ENCODE results near the gene POLD2.

Gene POLD2

GRCh38 chr7:44117801-44118429, 5.4 kb downstream of the POLD2 start:
- no peak overlapping the region for H3K27ac Mint-ChIP-seq
- no peaks in the 10 kb centered on the region for H3K9me3 Mint-ChIP-seq
- H3K27me3 Mint-ChIP-seq = no peaks in the 10 kb centered on the region
- peaks cover 23% of the 10 kb centered on the region for H3K4me1 Mint-ChIP-seq (ENCODE audit: low read depth)
- no peak overlapping the region for H3K4me3 Mint-ChIP-seq
- H3K36me3 Mint-ChIP-seq (ENCODE audit: low read depth) = peaks cover 78% of the 10 kb centered on the region
- intact Hi-C loops (cut with micrococcal nuclease) = no loop called here

DNA sequence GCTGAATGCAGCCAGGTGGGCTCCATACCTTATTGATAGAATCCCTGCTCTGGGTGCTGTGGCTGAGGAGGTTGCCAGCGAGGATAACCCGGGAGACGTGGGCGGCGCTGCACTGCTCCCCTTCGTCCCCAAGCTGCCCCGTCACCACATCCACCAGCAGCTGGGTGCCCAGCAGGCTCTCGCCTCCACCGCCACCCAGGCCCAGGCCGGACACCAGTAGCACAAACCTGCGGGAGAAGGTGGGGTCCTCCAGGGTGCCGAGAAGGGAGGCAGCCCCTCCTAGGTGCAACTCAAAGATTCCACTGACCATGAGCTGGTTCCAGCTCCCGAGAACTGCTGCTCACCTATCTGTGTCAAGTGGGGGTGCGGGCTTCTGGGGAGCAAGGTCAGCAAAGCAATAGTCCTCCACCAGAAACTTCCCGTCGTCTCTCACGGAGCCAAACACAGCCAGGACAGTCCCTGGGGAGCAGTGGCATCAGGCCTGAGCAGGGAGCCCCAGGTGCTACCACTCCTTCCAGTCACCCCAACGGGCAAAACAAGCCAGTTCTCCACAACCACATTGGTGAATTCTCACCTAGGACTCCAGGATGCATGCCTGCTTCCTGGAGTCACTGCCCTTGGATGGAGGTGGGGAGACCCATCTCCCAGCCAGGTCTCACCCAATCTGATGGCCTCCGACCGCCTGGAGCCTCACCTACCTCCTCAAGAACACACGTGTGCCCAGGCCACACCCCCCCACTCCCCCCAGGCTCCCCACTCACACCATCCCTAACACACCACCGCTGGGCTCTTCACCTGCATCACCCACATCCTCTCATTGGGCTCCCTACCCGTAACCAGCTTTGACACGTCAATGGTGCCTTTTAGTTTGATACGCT, 6.3 kb downstream of the POLD2 start:
- intact Hi-C loops (cut with micrococcal nuclease) = no loop called here
- Mint-ChIP-seq H3K4me3 (no peak overlapping the region), H3K36me3 (ENCODE audit: low read depth) (peaks cover 78% of the 10 kb centered on the region), H3K4me1 (ENCODE audit: low read depth) (peaks cover 14% of the 10 kb centered on the region), H3K9me3 (no peaks in the 10 kb centered on the region), H3K27me3 (no peaks in the 10 kb centered on the region), H3K27ac (no peak overlapping the region)

DNA sequence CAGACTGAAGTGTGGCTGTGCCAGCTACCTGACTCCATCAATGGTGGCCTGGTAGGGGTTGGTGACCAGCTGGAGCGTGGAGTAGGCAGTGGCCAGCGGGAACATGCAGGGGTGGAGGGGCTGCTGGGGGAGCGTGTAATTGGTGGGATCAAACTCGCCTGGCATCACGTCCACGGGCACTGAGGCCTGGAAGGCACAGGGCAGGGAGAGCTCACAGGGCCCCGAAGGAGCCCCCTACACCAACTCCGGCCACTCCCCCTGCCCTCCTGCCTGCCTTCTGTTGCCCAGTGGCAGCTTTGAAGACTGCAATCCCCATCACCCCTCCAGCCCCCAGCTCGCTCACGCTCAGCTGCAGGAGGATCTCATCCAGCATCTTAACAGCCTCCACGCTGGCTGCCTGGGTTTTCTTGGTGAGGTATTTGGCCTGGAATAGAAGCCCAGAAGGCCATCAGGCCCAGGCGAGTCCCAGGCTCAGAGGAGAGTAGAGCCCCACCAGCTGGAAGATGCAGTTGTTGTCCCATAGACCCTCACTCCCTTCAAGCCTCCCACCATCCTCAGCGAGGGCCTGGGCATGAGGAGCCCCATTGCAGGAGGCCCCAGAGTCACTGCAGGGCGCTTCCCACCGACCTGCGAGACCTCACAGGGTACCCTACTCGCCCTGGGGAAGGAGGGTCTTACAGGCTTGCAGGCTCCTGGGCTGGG, 7.1 kb downstream of the POLD2 start:
- Mint-ChIP-seq H3K27me3 (no peaks in the 10 kb centered on the region), H3K27ac (no peak overlapping the region), H3K36me3 (ENCODE audit: low read depth) (peaks cover 76% of the 10 kb centered on the region), H3K9me3 (no peaks in the 10 kb centered on the region), H3K4me1 (ENCODE audit: low read depth) (peaks cover 12% of the 10 kb centered on the region), H3K4me3 (no peak overlapping the region)
- intact Hi-C loops (cut with micrococcal nuclease) = no loop called here

DNA sequence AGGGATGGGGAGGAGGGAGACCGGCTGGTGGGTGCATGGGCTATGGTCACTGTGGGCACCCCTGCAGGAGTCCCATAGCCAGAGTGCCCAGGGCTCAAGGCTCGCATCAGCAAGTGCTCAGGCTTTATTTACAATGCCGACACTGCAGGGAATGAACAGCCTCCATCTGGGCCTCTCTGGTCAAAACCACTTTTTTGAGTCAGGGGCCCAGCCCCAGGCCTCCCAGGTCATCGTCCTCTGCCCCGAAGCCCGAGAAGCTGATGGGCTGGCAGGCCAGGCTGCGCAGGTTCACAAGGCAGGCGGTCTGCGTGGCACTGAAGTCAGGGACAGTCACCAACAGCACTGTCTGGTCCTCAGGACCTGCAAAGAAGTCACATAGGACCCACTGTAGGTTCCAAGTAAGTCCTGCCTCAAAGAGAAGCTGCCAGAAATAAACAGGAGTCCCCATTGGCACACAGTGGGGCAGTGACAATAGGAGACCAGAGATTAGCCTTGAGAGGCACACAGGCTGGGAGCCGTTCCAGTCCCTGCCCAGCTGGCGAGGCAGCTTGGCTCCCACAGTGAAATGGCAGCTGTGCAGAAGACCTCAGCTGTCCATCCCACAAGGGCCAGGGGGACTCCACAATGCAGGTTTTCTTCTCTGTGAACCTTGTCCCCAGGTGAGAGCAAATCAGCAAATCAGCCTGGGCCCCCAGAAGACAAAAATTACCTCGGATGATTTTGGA, 8.6 kb downstream of the POLD2 start:
- no peak overlapping the region for H3K27ac Mint-ChIP-seq
- H3K9me3 Mint-ChIP-seq = no peaks in the 10 kb centered on the region
- peaks cover 4% of the 10 kb centered on the region for H3K4me1 Mint-ChIP-seq (ENCODE audit: low read depth)
- H3K36me3 Mint-ChIP-seq (ENCODE audit: low read depth) = peaks cover 62% of the 10 kb centered on the region
- H3K27me3 Mint-ChIP-seq = no peaks in the 10 kb centered on the region
- intact Hi-C loops (cut with micrococcal nuclease) = no loop called here
- no peak overlapping the region for H3K4me3 Mint-ChIP-seq

GRCh38 chr7:44113764-44114354, 9.5 kb downstream of the POLD2 start:
- Mint-ChIP-seq H3K4me3 (no peak overlapping the region), H3K9me3 (no peaks in the 10 kb centered on the region), H3K36me3 (ENCODE audit: low read depth) (peaks cover 53% of the 10 kb centered on the region), H3K4me1 (ENCODE audit: low read depth) (no peaks in the 10 kb centered on the region), H3K27me3 (no peaks in the 10 kb centered on the region), H3K27ac (no peak overlapping the region)
- intact Hi-C loops (cut with micrococcal nuclease) = no loop called here

DNA sequence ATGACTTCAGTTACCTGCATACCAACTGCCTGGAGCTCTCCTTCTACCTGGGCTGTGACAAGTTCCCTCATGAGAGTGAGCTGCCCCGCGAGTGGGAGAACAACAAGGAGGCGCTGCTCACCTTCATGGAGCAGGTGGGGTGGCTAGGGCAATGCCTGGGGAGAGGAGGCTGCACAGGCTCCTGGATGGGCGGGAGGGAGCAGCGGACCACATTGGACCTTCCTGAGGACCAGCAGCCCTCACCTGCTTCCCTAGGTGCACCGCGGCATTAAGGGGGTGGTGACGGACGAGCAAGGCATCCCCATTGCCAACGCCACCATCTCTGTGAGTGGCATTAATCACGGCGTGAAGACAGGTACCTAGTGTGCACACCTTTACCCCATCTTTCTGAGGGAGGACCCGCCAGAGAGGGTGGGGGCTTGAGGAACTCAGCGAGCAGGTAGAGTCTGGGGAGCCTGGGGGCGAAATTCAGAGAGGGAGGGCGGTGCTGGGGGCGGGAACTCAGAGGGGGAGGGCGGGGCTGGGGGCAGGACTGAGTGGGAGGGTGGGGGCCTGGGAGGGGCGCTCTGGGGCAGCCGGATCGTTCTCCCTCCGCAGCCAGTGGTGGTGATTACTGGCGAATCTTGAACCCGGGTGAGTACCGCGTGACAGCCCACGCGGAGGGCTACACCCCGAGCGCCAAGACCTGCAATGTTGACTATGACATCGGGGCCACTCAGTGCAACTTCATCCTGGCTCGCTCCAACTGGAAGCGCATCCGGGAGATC, 10.2 kb downstream of the POLD2 start:
- Mint-ChIP-seq H3K27ac (no peak overlapping the region), H3K9me3 (no peaks in the 10 kb centered on the region), H3K4me3 (no peak overlapping the region), H3K4me1 (ENCODE audit: low read depth) (no peaks in the 10 kb centered on the region), H3K36me3 (ENCODE audit: low read depth) (peaks cover 46% of the 10 kb centered on the region), H3K27me3 (no peaks in the 10 kb centered on the region)
- intact Hi-C loops (cut with micrococcal nuclease) = no loop called here

DNA sequence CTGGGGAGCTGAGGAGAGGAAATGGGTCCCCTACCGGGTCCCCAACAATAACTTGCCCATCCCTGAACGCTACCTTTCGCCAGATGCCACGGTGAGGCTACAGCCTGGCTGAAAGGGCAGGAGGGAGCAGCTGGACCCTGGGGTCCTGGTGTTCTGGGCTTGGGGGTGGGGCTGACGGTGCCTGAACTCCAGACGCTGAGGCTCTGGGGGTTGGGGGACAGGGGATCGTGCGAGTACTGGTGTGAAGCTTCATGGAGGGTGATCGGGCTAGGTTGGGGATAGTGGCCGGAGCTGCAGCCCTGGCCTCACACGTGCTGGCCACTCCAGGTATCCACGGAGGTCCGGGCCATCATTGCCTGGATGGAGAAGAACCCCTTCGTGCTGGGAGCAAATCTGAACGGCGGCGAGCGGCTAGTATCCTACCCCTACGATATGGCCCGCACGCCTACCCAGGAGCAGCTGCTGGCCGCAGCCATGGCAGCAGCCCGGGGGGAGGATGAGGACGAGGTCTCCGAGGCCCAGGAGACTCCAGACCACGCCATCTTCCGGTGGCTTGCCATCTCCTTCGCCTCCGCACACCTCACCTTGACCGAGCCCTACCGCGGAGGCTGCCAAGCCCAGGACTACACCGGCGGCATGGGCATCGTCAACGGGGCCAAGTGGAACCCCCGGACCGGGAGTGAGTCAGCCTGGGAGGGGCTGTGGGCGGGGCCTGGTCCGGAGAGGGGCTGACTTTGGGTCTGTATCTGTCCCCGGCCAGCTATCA, 10.9 kb downstream of the POLD2 start:
- no peak overlapping the region for H3K27ac Mint-ChIP-seq
- no peaks in the 10 kb centered on the region for H3K9me3 Mint-ChIP-seq
- H3K36me3 Mint-ChIP-seq (ENCODE audit: low read depth) = peaks cover 38% of the 10 kb centered on the region
- H3K27me3 Mint-ChIP-seq = no peaks in the 10 kb centered on the region
- H3K4me3 Mint-ChIP-seq = no peak overlapping the region
- intact Hi-C loops (cut with micrococcal nuclease) = no loop called here
- H3K4me1 Mint-ChIP-seq (ENCODE audit: low read depth) = no peaks in the 10 kb centered on the region

- Mint-ChIP-seq H3K4me3 (no peak overlapping the region), H3K4me1 (ENCODE audit: low read depth) (no peaks in the 10 kb centered on the region), H3K9me3 (no peaks in the 10 kb centered on the region), H3K27ac (no peak overlapping the region), H3K27me3 (no peaks in the 10 kb centered on the region), H3K36me3 (ENCODE audit: low read depth) (peaks cover 32% of the 10 kb centered on the region)
- intact Hi-C loops (cut with micrococcal nuclease) = no loop called here
These were observed 11.6 kb downstream of the POLD2 start for GRCh38 chr7:44111761-44112160.

DNA sequence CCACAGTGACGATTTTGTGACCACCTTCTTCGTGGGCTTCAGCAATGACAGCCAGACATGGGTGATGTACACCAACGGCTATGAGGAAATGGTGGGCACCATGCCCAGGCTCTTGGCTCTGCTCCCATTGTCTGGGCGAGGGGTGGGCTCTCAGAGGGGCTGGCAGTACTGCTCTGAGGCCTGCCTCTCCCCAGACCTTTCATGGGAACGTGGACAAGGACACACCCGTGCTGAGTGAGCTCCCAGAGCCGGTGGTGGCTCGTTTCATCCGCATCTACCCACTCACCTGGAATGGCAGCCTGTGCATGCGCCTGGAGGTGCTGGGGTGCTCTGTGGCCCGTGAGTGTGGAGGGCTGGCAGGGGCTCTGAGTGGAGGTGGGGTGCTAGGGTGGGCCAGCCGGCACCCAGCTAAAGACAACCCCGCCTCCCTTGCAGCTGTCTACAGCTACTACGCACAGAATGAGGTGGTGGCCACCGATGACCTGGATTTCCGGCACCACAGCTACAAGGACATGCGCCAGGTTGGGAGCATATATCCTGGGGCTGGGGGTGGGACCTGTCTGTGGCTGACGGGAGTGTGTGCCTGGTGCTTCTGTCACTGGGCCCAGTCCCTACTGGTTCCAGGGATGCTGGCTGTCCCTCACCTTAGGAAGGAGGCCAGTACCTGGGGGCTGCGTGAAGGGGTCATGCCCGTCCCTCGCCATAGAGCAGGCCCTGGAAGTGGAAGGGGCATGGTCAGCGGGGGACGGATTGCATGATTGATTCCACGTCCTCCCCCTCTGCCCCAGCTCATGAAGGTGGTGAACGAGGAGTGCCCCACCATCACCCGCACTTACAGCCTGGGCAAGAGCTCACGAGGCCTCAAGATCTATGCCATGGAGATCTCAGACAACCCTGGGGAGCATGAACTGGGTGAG, 12.4 kb downstream of the POLD2 start:
- peaks cover 4% of the 10 kb centered on the region for H3K27me3 Mint-ChIP-seq
- intact Hi-C loops (cut with micrococcal nuclease) = no loop called here
- H3K27ac Mint-ChIP-seq = no peak overlapping the region
- H3K9me3 Mint-ChIP-seq = no peaks in the 10 kb centered on the region
- H3K4me3 Mint-ChIP-seq = no peak overlapping the region
- peaks cover under 1% of the 10 kb centered on the region for H3K4me1 Mint-ChIP-seq (ENCODE audit: low read depth)
- H3K36me3 Mint-ChIP-seq (ENCODE audit: low read depth) = peaks cover 24% of the 10 kb centered on the region

- intact Hi-C loops (cut with micrococcal nuclease) = no loop called here
- no peak overlapping the region for H3K27ac Mint-ChIP-seq
- H3K9me3 Mint-ChIP-seq = no peaks in the 10 kb centered on the region
- no peak overlapping the region for H3K4me3 Mint-ChIP-seq
- H3K4me1 Mint-ChIP-seq (ENCODE audit: low read depth) = peaks cover 6% of the 10 kb centered on the region
- peaks cover 14% of the 10 kb centered on the region for H3K27me3 Mint-ChIP-seq
- H3K36me3 Mint-ChIP-seq (ENCODE audit: low read depth) = peaks cover 14% of the 10 kb centered on the region
These were observed 13.4 kb downstream of the POLD2 start for GRCh38 chr7:44109991-44110390.

DNA sequence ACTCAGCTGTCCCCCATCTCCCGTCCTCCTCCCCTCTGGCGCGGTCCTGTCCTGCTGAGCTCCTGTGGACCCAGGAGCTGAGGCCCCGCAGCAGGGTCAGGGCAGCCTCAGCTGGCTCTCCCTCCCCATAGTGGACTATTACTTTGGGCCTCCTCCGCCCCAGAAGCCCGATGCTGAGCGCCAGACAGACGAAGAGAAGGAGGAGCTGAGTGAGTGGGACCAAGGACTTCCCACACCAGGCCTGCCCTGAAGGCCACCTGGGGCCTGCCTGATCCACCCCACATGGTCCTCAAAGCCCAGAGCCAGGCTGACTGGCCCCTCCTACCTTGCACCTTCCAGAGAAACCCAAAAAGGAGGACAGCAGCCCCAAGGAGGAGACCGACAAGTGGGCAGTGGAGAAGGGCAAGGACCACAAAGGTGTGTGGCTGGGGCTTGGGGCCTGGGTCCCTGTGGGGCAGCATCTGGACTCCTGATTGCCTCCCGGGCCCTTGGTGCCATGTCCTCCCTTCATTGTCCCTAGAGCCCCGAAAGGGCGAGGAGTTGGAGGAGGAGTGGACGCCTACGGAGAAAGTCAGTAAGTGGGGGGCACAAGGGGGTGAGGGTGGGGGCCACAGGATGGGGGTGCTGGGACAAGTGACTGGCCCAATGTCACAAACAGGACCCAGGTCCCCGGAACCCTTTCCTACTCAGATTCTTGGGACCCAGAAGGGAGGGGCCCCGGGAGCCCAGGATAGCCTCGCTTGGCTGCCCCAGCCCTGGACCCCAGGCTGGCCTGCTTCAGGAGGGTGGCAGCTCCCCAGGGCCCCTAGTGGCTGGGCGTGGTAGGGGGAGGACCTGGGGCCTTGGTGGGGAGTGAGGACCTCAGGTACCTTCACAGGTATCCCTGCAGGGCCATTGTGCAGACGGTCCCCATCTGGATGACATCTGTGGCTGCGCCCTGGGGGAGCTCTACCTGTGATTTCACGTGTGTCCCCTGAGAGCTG, 14.3 kb downstream of the POLD2 start:
- H3K27ac Mint-ChIP-seq = no peak overlapping the region
- peaks cover 6% of the 10 kb centered on the region for H3K4me1 Mint-ChIP-seq (ENCODE audit: low read depth)
- intact Hi-C loops (cut with micrococcal nuclease) = no loop called here
- no peak overlapping the region for H3K4me3 Mint-ChIP-seq
- peaks cover 5% of the 10 kb centered on the region for H3K36me3 Mint-ChIP-seq (ENCODE audit: low read depth)
- peaks cover 19% of the 10 kb centered on the region for H3K27me3 Mint-ChIP-seq
- H3K9me3 Mint-ChIP-seq = no peaks in the 10 kb centered on the region

All from dendritic cell treated with granulocyte-macrophage colony-stimulating factor and Interleukin-4, amounts not matched to agents 40 ng/mL and 50 ng/mL, for 4 days (primary cell).